GM21423 (cell line): ENCODE results near the gene WBP2NL.
"Not testable (repeated sequence)": the region's sequence is repeated elsewhere in the genome, so short reads cannot be mapped to it uniquely, and the experiment has no call there.

Experiments
- ATAC-seq: cut with Tn5 transposase; IDR thresholded peaks from one replicate; pipeline ENCODE4 v1.9.1; 2021; ENCODE audit warnings: mild to moderate bottlenecking, moderate library complexity; ENCODE audit not compliant: unreplicated experiment

The WBP2NL gene

GRCh38 chr22:41998361-41999261, at the start of gene WBP2NL:
Gene WBP2NL (plus strand): TSS chr22:41998788. CDS start chr22:41998819, 31 bp downstream.
- peak; percentile 83 for ATAC-seq

DNA sequence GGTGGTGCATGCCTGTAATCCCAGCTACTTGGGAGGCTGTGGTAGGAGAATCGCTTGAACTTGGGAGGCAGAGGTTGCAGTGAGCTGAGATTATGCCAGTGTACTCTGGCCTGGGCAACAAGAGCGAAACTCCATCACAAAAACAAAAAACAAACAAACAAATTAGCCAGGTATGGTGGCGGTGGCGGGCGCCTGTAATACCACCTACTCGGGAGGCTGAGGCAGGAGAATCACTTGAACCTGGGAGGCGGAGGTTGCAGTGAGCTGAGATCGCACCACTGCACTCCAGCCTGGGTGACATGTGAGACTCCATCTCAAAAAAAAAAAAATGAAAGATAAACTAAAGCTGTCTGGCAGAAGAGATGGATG, 49.7 kb upstream of the WBP2NL start:
- not testable (repeated sequence) for ATAC-seq

DNA sequence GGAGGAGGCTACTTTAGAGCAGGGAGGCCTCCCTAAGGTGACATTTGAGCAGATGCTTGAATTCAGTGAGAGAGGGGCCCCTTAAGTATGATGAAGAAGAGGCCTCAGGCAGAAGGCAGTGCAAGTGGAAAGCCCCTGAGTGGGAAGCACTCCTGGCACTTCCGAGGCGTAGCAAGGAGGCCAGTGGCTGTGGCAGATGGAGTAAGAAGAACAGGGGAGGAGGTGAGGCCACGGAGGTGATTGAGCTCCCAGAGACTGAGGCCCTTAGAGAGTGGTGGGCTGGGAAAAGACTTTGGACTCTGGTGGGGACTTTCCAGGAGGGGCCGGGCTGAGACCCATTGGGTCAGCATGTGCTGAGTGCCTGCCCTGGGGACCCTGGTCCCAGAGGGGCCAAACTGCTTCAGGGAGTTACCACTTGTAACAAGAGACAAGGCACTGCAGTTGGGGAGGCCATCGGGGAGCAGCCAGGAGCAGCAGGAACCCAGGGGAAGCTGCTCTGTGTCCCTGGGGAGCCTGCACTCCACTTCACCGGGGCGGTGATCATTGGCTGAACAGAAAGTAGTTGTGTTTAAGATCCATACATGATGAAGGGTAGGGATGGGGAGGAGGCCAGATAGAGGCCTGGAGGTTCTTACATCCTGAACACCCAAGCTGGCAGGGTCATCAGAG, 49.2 kb upstream of the WBP2NL start:
- ATAC-seq, result no peak

DNA sequence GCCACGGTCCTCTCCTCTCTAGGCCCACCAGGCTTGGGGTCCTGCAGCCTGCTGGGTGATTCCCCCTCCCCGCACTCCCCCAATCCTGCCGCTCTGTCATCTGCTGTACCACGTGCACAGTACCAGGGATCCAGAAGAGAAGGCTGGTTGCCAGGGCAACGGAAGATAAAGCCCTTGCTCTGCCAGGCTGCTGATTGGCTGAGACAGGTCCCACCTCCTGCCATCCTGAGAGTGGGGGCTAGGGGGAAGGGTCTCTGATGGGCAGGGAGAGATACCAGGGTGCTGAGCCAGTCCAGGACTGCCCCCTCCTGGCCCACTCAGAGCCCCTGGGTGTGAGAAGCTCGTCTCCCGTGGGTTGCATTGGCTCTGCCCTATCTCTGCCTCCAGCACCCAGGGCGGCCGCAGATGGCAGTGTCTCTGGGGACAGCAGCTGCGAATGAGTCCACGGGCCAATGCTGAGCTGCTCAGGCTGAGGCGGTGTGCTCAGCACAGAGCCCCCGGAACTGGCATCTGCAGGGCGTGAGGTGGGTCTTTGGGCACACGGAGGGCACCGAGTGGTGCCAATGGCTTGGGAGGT, 46.6 kb upstream of the WBP2NL start, which contains the start of gene SMIM45:
Gene SMIM45, plus strand, starts transcription at position 253 of the 577 bp plus-strand sequence.
- ATAC-seq, result no peak

DNA sequence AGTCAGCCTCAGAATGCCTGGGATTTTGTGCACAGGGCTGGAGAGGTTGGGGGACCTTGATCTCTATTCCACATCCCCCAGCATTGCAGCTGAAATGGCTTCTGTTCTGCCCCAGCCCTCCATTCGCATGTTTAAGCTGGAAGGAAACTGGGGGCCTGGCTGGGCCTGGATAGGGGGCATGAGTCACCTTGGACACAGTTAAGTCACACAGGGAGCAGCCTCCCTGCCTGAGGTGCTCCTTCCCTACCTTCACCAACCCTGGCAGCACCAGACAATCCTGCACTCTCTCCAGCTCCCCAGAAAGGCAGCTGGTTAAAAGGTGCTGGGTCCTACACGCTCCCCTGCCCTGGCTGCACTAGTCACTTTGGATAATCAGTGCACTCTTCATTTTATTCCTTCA, 45.9 kb upstream of the WBP2NL start:
- no peak for ATAC-seq

- peak; percentile 16 for ATAC-seq
Measured at GRCh38 chr22:41957941-41958556, 40.5 kb upstream of the WBP2NL start.

GRCh38 chr22:41963453-41964111, 35.0 kb upstream of the WBP2NL start:
- ATAC-seq, result no peak

GRCh38 chr22:41964112-41964491, 34.5 kb upstream of the WBP2NL start:
- no peak for ATAC-seq

DNA sequence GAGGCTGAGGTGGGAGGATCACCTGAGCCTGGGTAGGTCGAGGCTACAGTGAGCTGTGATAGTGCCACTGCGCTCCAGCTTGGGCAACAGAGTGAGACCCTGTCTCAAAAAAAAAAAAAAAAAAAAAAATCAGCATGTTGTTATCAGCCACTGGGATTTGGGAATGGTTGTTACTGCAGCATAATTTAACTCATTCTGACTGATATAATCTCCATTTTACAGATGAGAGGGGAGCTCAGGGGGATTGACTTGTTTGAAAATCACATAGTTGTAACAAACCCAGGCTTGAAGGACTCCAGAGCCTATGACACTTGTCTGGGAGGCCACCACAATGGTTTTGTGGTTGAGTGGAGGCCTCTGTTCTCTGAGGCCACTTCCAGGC, 32.4 kb upstream of the WBP2NL start:
- no peak for ATAC-seq

DNA sequence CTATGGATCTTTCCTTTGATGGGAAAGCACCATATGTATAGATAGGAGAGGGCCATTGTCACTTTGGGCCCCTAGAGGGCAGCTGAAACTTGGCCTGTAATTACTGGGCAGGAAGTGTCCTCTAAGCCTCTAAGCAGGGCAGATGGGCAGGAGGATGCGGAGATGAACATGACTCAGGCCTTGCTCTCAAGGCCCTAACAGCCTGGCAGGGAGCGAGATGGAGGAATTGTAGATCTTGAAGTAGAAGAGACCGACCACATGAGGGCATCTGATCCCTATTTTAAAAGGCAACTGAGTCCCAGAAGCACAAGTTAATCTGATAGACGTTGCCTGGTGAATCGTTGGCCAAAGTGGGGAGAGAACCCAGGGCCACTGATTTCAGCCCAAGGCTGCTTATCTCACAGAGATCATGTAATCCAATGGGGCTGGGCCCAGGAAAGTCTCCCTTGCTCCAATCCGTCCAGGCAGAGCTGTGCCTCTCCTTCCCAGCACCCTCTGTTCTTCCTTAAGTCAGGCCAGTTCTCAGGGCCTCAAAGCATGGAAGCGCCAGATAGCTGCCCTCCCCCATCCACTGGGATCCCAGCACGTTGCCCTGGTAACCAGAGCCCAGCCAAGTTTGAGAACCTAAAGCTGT, 31.9 kb upstream of the WBP2NL start:
- no peak for ATAC-seq

DNA sequence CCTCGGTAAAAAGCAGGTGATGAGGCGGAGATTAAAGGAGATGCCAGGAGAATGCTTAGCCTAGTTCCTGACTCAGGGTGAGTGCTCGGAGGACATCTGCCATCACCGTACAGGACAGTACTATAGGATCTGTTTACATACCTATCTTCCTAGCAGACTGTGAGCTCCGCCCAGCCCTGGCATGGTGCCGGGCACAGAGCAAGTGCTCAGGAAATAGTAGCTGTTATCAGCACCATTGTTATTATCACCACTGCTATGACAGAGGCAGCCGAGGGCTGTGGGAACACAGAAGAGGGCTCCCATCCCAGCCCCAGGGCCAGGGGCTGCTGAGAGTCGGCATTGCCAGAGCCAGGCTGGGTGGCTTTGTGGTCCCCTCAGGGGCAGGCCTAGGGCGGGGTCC, 30.0 kb upstream of the WBP2NL start:
- no peak for ATAC-seq

- no peak for ATAC-seq
Measured at GRCh38 chr22:41969110-41969646, 29.4 kb upstream of the WBP2NL start, which contains the start of gene SEPTIN3. Gene SEPTIN3 (plus strand): TSS chr22:41969443. CDS start chr22:41971493, 2,050 bp downstream.

- no peak for ATAC-seq
Measured at GRCh38 chr22:41970601-41971000, 28.0 kb upstream of the WBP2NL start.

GRCh38 chr22:41971431-41971830, 27.2 kb upstream of the WBP2NL start:
- no peak for ATAC-seq

DNA sequence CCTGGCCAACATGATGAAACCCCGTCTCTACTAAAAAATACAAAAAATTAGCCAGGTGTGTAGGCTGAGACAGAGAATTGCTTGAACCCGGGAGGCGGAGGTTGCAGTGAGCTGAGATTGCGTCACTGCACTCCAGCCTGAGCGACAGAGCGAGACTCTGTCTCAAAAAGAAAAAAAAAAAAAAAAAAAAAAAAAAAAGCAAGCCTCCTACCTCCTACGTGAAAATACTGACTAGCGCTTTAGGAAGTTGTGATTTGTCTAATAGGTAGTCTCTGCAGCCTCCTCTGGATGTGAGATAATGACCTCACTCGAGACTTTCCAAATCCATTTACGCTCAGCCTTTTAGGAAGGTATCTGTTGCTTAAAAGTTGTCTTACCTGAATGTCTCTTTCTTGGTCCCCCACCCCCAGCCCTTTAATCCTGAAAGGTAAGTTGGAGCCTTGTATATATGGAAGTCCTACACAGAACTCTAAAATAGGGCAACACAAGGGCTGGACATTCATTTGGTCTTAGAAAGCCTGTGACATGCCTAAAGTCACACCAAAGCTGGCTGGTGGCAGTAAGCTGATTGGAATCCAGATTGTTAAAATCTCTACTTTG, 23.8 kb upstream of the WBP2NL start:
- no peak for ATAC-seq

GRCh38 chr22:41975299-41976069, 23.1 kb upstream of the WBP2NL start:
- ATAC-seq, result no peak

DNA sequence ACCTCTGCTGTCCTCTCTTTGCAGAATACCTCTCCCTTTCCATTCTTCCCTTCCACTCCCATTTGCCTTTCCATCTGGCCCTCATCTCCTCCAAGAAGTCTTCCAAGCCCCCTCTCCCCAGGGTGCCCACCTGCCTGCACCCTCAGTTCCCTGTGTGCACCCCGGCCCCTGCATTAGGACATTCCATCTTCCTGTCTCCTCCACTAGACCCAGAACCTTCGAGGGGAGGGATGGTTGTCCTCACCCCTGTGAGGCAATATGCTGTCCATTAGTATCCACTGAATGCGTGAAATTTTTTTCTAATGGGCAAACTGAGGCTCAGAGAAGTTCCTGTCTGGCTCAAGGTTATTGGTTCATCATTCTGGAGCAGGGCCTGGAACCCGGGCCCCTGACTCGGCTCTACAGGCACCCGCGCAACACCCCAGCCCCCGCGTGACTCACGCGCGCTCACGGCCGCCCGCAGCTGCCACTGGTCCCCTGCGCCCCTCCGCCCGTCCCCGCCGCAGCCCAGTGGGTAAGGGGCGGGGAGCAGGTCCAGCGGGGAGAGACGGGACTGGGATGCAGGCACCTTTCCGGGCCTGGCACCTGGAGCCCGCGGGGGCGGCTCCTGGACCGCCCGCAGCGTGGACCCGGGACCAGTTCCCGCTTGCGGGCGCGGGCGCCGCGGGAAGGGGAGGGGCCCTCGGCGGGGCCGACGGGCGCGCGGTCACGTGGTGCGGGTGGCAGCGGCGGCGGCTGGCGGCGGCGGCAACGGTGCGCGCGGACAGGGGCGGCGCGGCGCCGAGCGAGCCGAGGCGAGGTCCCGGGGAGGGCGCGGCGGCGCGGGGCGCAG, 22.3 kb upstream of the WBP2NL start:
- no peak for ATAC-seq

DNA sequence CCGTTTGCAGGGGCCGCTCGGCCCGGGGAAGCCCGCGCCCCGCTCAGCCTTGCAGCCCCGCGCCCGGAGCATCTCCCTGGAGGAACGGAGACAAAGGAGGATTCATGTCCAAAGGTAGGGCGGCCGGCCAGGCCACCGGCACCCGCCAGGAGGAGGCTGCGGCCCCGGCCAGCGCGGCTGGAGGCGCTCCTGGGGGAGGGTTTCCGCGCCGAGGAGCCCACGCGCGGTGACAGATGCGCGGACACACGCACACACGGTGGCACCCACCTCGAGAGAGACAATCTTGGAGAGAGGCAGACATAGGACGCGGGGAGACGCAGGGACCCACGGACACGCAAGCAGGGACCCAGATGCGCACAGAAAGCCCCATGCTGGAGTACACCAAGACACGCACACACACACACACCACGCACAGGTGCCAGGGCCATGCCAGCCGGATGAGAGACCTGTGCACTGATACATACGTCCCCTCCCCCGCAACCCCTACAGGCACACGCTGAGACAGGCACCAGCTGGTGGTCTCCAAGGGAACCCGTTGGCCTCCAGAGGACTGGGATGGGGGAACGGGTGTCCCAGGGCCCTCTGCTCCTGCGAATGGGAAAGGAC, 21.5 kb upstream of the WBP2NL start:
- no peak for ATAC-seq
